Body of pancreas (tissue), 4 donors: Measurements from ENCODE around the gene CYSRT1.

Experiments used
- POLR2A ChIP-seq, 3 donors: fragments of 450-650 bp; IDR thresholded peaks; one replicate each; pipeline ENCODE4 v1.6.1; 2016; ENCODE audit warnings: antibody characterized with exemption in 3 of 3, mild to moderate bottlenecking in 2 of 3
- TF ChIP-seq, protein P1 (sequence below), 7 experiments: fragments of 450-650 bp in 4 of 7; fragments of 200-600 bp in 3 of 7; sonication (generic) in 3 of 7; IDR thresholded peaks; one replicate each; pipeline ENCODE4 v1.5.1; 2016 to 2019; ENCODE audit warnings: antibody characterized with exemption in 7 of 7

DNA sequence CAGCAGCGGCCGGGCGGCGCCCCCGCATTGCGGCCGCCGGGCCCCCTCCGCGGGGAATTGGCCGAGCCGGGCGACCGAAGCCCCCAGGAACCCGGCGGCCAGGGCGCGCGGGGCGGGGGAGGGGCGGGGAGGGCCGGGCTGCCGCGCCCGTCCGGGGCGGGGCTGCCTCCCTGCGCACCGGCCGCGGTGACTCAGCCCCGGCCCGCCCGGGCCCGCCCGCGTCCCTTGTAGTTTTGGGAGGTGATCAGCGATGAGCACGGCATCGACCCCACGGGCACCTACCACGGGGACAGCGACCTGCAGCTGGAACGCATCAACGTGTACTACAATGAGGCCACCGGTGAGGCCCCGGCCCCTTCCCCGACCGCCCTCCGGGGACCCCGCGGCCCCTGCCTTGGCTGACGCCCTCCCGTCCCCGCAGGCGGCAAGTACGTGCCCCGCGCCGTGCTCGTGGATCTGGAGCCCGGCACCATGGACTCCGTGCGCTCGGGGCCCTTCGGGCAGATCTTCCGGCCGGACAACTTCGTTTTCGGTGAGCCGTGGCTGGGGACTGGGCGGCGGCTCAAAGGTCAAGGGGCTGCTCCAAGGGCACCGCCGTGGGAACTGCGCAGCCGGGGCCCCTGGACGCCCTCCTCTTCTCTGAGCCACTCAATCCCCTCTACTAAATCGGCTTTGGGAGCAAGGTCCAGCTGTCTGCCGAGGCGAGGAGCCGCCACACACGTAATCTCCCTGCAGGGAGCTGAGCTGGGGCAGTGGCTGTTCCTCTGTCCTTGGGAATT, 16.7 kb downstream of the CYSRT1 start:
- TF ChIP-seq, protein P1, sequence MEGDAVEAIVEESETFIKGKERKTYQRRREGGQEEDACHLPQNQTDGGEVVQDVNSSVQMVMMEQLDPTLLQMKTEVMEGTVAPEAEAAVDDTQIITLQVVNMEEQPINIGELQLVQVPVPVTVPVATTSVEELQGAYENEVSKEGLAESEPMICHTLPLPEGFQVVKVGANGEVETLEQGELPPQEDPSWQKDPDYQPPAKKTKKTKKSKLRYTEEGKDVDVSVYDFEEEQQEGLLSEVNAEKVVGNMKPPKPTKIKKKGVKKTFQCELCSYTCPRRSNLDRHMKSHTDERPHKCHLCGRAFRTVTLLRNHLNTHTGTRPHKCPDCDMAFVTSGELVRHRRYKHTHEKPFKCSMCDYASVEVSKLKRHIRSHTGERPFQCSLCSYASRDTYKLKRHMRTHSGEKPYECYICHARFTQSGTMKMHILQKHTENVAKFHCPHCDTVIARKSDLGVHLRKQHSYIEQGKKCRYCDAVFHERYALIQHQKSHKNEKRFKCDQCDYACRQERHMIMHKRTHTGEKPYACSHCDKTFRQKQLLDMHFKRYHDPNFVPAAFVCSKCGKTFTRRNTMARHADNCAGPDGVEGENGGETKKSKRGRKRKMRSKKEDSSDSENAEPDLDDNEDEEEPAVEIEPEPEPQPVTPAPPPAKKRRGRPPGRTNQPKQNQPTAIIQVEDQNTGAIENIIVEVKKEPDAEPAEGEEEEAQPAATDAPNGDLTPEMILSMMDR (IDR thresholded peaks at IDR 0.05): no peak
- peak; percentile 47 to 75 (median 71) for TF ChIP-seq POLR2A (IDR thresholded peaks at IDR 0.05)
